H54 (cell line): Measurements from ENCODE around the gene DMRTC2.

Experiments
- DNase-seq: peaks from one replicate; pipeline ENCODE4 v3.0.0; 2011; ENCODE audit warnings: low spot score, mixed read lengths; ENCODE audit not compliant: insufficient read length
- FAIRE-seq: peaks from 3 replicates; lab custom pipeline; 2011; peaks lifted over from hg19 to GRCh38; lab: Jason Lieb, UNC
- POLR2A ChIP-seq: IDR thresholded peaks from 2 replicates; pipeline ENCODE4 v1.6.1; 2011; ENCODE audit warnings: low read depth, mild to moderate bottlenecking, low read length

DMRTC2 gene

DNA sequence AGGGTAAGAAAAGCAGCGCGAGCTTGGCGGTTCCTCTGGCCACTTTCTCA, at the start of gene DMRTC2:
Gene DMRTC2, plus strand, starts transcription at position 42 of the 50 bp plus-strand sequence. CDS start 2,387 bp downstream, outside the sequence.
- TF ChIP-seq POLR2A, result no peak

DNA sequence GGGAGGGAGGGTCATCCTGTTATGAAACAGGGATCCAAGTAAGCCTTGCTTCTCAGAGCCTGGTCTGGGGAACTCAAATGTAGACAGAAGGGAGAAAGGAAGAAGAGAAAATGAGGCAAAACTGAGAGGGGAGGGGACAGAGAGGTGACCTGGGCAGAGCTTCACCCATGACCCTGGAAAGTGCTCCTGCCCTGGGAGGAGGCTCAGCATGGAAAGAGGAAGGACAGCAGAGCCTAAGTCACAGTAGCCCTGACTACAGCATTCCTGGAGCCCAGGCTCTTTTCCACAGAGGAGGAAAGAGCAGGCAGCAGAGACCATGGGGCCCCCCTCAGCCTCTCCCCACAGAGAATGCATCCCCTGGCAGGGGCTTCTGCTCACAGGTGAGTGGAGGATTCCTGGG, 48.5 kb upstream of the DMRTC2 start, which contains the start of gene CEACAM3:
Gene CEACAM3, plus strand, starts transcription at position 226 of the 400 bp plus-strand sequence. Its CDS starts 91 bp downstream, at position 317.
- DNase-seq, result no peak
- TF ChIP-seq POLR2A, result no peak
- FAIRE-seq, result no peak

More for the DNA sequence above, at the start of gene DMRTC2:
- FAIRE-seq (no peak), DNase-seq (no peak)

DNA sequence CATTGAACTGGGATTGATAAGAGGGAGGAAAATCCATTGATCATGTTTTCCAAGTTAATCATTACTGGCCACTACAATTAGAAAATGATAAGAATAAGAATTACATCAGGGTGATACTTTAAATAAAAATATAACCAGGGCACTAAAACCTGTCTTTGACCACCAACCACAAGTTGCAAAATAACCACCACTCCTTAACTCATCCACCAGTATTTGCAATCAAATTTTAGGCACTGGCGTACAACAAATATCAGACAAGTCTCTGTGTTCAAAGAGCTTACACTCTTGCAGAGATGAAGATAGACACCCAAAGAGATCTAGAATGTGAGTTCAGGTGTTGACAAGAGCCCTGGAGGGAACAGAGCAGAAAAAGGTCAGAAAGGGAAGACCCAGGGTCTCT, 47.9 kb upstream of the DMRTC2 start:
- no peak for TF ChIP-seq POLR2A
- DNase-seq (no peak), FAIRE-seq (no peak)

DNA sequence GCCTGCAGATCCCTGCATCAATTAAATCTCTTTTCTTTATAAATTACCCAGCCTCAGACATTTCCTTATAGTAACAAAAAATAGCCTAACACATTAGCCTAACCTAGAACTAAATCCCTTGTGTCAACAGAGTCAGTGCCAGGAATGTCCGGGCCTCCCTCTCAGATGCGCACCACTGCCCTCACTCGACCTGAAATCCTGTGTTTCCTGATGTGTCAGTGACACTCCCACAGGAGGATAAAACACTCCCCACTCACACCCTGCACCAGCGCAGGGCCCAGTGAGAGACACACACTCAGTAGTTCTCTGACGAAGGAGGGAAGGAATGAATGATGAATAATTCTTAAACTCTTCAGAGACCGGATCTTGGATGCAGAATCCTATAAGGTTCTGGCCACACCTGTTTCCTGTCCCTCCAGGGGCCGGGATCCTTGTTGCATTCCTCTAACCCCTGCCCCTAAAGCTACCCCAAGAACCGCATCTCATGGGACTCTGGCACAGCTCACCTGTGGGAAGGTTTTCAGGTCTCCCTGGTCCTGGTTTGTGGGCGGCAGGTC, 45.3 kb upstream of the DMRTC2 start:
- no peak for TF ChIP-seq POLR2A
- no peak for DNase-seq
- no peak for FAIRE-seq

DNA sequence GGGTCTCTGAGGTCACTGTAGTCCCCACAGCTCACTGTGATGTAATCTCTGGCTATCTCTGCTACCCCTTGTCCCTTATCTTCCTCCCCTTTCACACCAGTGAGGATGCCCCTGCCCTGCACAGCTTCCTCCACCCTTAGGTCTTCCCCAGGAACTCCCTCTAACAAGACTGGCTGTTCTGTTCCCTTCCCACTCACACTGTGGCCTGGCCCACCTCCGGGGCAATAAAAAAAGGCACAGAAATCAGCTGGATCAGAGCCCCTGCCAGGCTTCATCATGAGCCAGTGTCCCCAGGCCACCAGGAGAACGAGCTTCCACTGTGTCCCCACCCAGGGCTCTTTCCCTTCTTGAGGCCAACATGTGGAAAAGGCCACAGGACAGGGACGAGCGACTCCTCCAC, 43.8 kb upstream of the DMRTC2 start:
- DNase-seq (no peak), FAIRE-seq (no peak)
- no peak for TF ChIP-seq POLR2A

DNA sequence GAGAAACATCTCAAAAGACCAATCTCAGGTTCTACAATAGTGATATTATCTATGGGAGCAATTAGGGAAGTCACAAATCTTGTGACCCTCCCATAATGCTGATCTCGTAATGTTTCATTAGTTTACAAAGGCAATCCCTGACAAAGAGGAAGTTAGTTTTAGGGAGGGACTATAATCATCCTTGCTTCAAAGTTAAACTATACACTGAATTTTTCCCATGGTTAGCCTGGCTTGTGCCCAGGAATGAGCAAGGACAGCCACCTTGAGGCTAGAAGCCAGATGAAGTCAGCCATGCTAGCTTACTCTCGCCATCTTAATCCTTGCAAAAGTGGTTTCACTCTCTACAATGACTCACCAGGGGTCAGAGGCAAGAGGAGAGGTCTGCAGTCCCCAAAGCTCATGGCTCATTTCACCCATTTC, 43.0 kb upstream of the DMRTC2 start:
- DNase-seq, result no peak
- no peak for TF ChIP-seq POLR2A
- no peak for FAIRE-seq

DNA sequence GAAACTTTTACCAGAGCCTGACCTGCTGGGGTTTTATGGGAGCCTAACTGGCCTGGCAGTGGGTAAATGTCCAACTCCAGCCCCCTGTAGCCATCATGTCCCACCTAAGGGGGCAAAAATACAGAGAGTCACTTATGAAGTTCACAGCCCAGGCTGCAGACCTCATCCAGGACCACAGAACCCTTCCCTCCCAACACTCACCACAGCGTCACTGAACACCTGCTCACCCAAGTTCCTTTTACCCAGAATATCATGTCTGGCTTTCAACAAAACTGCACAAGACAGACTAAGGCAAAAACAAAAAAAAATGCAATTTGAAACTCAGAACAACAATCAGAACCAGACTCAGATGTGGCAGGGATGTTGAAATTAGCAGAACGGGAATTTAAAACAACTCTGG, 42.1 kb upstream of the DMRTC2 start:
- DNase-seq (no peak), FAIRE-seq (no peak)
- no peak for TF ChIP-seq POLR2A

DNA sequence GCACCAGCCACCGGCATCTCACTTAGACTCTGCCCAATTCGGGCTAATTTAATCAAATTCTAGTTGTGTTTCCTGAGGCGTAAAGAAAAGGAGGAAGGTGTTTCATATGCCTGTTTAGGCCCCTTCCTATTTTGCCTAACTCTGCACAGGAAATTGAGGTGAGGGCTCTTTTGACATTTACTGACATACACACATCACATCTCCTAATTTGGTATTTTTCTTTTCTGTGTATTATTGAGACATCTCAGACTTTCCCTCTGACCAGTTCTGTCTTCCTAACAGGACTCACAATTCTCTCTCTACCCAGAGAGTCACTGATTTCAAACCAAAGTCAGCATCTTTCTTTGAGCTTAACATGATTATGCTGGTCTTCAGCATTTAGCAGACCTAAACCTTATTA, 40.5 kb upstream of the DMRTC2 start:
- FAIRE-seq, result no peak
- TF ChIP-seq POLR2A, result no peak

DNA sequence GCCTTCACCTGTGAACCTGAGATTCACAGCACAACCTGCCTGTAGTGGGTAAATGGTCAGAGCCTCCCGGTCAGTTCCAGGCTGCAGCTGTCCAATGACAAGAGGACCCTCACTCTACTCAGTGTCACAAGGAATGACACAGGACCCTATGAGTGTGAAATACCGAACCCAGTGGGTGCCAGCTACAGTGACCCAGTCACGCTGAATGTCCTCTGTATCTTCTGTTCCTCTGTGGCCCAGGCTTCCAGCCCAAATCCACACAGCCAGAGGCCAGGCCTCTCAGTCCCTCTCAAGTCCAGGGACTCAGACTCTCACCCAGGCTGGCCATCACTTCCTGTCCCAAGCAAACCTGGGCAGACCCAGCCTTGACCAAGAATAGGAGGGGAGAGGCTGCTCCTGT, 37.7 kb upstream of the DMRTC2 start:
- no peak for FAIRE-seq
- DNase-seq, result no peak
- TF ChIP-seq POLR2A, result no peak

More for the DNA sequence above, 40.5 kb upstream of the DMRTC2 start:
- no peak for DNase-seq

DNA sequence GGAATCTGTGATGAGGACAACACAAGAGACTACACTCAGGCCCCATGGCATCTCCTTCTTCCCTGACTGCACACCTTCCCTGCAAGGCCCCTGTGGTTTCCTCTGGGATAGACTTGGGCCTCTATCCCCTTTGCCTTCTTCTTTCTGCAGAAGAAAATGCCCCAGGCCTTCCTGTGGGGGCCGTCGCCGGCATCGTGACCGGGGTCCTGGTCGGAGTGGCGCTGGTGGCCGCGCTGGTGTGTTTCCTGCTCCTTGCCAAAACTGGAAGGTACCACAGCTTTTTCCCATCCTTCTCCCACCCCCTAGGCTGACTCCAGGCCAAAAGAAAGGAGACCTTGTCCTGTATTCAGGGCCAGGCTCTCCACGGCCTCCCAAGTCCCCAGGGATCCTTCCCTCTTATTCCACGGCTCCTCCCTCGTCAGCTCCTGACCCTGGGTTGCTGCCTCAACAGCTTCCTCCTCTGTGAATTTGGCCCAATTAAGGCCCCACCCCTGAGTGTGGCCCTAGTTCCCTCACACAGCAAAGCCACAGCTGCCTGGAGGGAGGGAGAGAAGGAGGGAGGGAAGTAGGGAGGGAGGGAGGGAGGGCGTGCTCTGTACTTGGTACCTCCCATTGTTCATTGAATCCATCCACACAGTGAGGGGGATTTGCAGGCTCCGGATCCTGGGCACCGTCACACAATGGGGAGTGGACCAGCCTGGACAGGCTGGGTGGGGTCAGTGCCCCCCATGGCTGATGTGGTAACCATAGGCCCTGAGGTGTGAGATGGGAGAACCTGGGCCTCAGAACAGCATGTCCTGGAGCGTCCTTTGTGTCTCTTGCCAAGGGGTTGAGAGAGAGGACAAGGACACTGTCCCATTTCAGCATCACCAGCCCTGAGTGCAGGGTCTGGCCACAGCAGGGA, 35.9 kb upstream of the DMRTC2 start:
- TF ChIP-seq POLR2A, result no peak
- DNase-seq (no peak), FAIRE-seq (no peak)

DNA sequence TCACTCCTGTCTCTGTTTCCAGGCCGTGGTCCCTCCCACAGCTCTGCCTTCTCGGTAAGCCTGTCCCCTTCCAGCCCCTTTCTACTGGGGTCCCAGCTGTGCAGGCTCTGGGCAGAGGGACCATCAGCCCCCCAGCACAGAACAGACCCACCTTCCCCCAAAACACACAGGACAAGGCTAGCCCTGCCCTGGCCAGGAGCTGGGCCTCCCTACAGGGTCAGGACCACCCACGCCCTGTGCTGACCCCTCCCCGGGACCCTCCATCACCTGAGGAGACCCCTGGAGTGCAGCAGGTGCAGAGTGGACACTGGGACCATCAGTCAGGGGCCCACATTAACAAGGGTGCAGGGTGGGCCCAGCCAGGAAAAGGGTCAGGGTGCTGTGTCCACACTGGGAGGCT, 34.5 kb upstream of the DMRTC2 start:
- no peak for TF ChIP-seq POLR2A
- DNase-seq (no peak), FAIRE-seq (no peak)

DNA sequence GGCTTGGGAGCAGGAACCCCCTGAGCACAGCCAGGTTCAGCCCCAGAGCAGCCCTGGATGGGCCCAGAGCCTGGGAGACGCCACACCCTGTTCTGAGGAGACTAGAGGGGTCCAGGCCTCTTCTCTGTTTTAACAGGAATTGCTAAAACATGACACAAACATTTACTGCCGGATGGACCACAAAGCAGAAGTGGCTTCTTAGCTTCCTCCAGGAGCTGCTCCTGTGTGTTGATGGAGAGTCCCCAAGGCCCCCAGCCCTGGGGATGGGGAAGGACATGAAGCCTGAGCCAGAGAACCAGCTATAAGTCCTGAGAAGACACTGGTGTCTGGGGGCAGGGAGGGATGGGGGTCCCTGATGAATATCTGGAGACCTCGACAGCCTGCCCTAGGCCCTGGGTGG, 33.8 kb upstream of the DMRTC2 start:
- TF ChIP-seq POLR2A, result no peak
- FAIRE-seq (no peak), DNase-seq (no peak)

DNA sequence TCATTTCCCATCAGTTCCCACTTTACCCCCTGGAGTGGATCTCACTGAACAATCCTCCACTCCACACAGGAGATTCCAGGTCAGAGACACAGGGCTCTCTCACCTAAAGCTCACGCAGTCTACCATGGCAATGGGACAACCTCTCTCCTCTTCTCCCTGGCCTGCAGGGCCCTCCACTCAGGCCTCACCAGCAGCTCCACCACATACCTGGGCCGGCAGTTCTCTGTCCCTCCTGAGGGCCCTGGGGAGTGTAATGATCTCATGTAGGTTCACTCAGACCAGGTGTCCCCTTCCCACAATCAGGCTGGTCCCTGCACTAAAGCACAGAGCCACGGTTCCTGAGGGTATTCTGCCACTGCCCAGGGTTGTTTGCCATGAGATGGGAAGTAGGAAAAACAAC, 32.9 kb upstream of the DMRTC2 start:
- FAIRE-seq (no peak), DNase-seq (no peak)
- TF ChIP-seq POLR2A, result no peak

DNA sequence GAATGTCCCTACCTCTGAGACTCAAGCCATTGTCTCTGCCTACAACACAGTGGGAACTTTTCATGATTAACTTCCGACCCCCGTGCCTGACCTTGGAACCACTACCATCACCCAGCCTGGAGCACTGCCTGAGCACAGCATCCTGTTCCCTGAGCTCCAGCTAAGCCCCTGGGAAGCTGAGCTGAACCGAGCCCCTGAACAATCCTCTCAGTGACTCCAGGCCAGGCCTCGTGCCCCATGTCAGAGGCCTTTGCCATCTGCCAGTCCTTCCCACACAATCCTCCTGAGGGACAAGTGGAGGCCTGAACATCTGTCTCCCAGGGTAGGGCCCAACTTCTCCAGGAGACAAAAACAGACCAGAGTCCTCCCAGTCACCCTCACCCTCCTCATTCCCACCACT, 30.9 kb upstream of the DMRTC2 start:
- TF ChIP-seq POLR2A, result no peak
- DNase-seq (no peak), FAIRE-seq (no peak)

DNA sequence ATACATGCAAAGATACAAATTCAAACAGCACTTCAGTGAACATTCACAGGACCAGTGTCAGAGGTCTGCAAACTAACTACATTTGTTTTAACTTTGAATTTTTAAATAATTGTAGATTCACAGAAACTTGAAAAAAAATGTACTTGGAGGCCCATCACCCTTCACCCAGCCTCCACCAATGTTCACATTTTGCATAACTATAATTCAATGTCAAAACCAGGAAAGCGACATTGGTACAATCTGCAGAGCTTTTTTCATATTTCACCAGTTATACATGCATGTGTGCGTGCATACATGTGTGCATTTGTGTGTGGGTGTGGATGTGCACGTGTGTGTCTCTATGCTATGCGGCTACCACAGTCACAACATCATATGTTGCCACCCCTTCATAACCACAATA, 29.5 kb upstream of the DMRTC2 start:
- TF ChIP-seq POLR2A, result no peak
- no peak for FAIRE-seq
- no peak for DNase-seq
